Stimulated activated CD8-positive, alpha-beta memory T cell treated with anti-CD3 and anti-CD28 coated beads, Interleukin-4, amount 100 ng/mL, for 1 hour (primary cell): Measurements from ENCODE around the gene TRIO.

Experiments used
- DNase-seq, 2 donors: peaks; one replicate each; pipeline ENCODE4 v3.0.0-alpha.2; 2020; ENCODE audit warnings: low read depth in 2 of 2, low spot score in 1 of 2

Gene TRIO

GRCh38 chr5:14316471-14316870 is 173.3 kb downstream of the TRIO start:
- DNase-seq, result no peak

- DNase-seq, result no peak
Measured at GRCh38 chr5:14319102-14319501, 176.0 kb downstream of the TRIO start.

GRCh38 chr5:14321936-14322335 is 178.8 kb downstream of the TRIO start:
- no peak for DNase-seq

- no peak for DNase-seq
Measured at GRCh38 chr5:14322437-14323187, 179.5 kb downstream of the TRIO start.

GRCh38 chr5:14323466-14323865 is 180.3 kb downstream of the TRIO start:
- no peak for DNase-seq

GRCh38 chr5:14325369-14325768 is 182.2 kb downstream of the TRIO start:
- no peak for DNase-seq

GRCh38 chr5:14326035-14326903 is 183.1 kb downstream of the TRIO start:
- no peak for DNase-seq

- DNase-seq, result no peak
Measured at GRCh38 chr5:14327624-14328023, 184.5 kb downstream of the TRIO start.

GRCh38 chr5:14328144-14328543 is 185.0 kb downstream of the TRIO start:
- DNase-seq, result no peak

- no peak for DNase-seq
Measured at GRCh38 chr5:14330291-14330690, 187.1 kb downstream of the TRIO start.

- no peak for DNase-seq
Measured at GRCh38 chr5:14330729-14331385, 187.7 kb downstream of the TRIO start.

GRCh38 chr5:14331386-14331781 is 188.2 kb downstream of the TRIO start:
- DNase-seq, result no peak

- no peak for DNase-seq
Measured at GRCh38 chr5:14332038-14332631, 189.0 kb downstream of the TRIO start.

- no peak for DNase-seq
Measured at GRCh38 chr5:14332746-14333145, 189.6 kb downstream of the TRIO start.

- no peak for DNase-seq
Measured at GRCh38 chr5:14337593-14337992, 194.5 kb downstream of the TRIO start.

- no peak for DNase-seq
Measured at GRCh38 chr5:14339468-14339867, 196.3 kb downstream of the TRIO start.

- no peak for DNase-seq
Measured at GRCh38 chr5:14341571-14342230, 198.6 kb downstream of the TRIO start.

- DNase-seq, result no peak
Measured at GRCh38 chr5:14342306-14342705, 199.2 kb downstream of the TRIO start.

- DNase-seq, result no peak
Measured at GRCh38 chr5:14343376-14343775, 200.2 kb downstream of the TRIO start.

- DNase-seq, result no peak
Measured at GRCh38 chr5:14347522-14347921, 204.4 kb downstream of the TRIO start.

- no peak for DNase-seq
Measured at GRCh38 chr5:14348142-14348541, 205.0 kb downstream of the TRIO start.
